Activated naive CD4-positive, alpha-beta T cell treated with anti-CD3 and anti-CD28 coated beads, Interleukin-2, amount 10 ng/mL, durations not matched to agents 7 days and 5 days (primary cell): ENCODE results near the gene CISD3.
A peak's percentile ranks its signal among the peaks of the same experiment; 100 is the strongest.
"Not testable (repeated sequence)": the region's sequence is repeated elsewhere in the genome, so short reads cannot be mapped to it uniquely, and the experiment has no call there.

Experiments
- CTCF ChIA-PET: fragments of 350-600 bp; sonication (Branson Sonifier 250); formaldehyde crosslinking; loops from one replicate; lab custom pipeline; 2021; ENCODE audit warnings: antibody characterized with exemption; lab: Charles Lee
- DNase-seq: peaks from one replicate; pipeline ENCODE4 v3.0.0-alpha.2; 2020
- H3K27ac Mint-ChIP-seq: one replicate; pipeline ENCODE4 v1.8.0; 2021; ENCODE audit warnings: mild to moderate bottlenecking, moderate library complexity, mixed read lengths
- H3K27me3 Mint-ChIP-seq: one replicate; pipeline ENCODE4 v1.8.0; 2021; ENCODE audit warnings: mild to moderate bottlenecking, mixed read lengths
- H3K36me3 Mint-ChIP-seq: one replicate; pipeline ENCODE4 v1.8.0; 2021; ENCODE audit warnings: mixed read lengths
- H3K4me1 Mint-ChIP-seq: one replicate; pipeline ENCODE4 v1.8.0; 2021; ENCODE audit warnings: mixed read lengths
- H3K4me3 Mint-ChIP-seq: one replicate; pipeline ENCODE4 v1.8.0; 2021; ENCODE audit warnings: mild to moderate bottlenecking, moderate library complexity, mixed read lengths
- H3K9me3 Mint-ChIP-seq: one replicate; pipeline ENCODE4 v1.8.0; 2021; ENCODE audit warnings: mixed read lengths

Gene CISD3

DNA sequence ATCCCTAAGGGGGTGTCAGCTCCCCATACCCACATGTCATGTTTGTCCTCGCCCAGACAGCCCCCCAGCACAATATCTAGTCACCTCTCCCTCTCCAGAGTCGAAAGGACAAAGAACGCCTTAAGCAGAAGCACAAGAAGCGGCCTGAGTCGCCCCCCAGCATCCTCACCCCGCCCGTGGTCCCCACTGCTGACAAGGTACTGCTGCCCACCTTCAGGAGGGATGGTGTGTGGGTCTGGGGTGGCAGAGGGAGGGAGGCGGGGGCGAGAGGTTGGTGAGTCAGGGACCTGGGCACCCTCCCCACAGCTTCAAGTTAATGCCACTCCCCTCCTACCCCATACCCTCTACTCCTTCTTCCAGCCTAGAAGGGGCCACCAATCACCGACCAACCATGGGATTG lies 17.5 kb upstream of the CISD3 start:
- Mint-ChIP-seq H3K36me3 (peaks cover 63% of the 10 kb centered on the region), H3K27ac (no peak overlapping the region), H3K4me1 (peaks cover 64% of the 10 kb centered on the region), H3K27me3 (no peaks in the 10 kb centered on the region), H3K9me3 (no peaks in the 10 kb centered on the region), H3K4me3 (no peak overlapping the region)
- DNase-seq: no peak
- CTCF ChIA-PET: no interaction called here

DNA sequence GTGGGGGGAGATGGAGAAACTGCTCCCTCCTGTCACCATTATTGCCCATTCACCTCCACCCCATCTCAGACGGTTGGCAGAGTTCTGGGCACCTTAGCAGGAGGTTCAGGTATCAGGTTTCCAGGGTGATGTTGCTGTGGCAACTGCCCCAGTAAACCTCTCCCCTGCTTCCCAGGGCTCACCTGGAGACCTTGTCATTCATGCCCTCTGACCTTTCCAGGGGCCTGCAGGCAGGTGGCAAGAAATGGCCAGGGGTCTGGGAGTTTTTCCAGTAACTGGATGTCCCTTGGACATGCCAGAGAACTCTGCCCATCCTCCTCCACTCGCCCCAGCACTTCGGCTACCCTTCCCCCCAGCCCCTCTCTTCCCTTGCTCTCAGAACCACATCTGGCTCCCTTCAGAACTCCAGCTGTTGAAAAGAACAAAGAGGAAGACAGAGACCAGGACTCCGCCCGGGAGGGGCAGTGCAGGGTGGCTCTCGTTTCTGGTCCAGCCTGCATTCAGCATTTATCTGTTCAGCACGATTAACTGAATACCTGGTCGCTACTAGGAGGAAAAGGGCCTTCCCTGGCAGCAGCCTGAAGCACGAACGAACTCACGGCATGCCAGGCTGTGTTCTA lies 16.6 kb upstream of the CISD3 start:
- Mint-ChIP-seq H3K4me1 (peaks cover 58% of the 10 kb centered on the region), H3K4me3 (no peak overlapping the region), H3K27ac (peak overlapping the region; percentile 7), H3K36me3 (peaks cover 67% of the 10 kb centered on the region), H3K9me3 (no peaks in the 10 kb centered on the region), H3K27me3 (no peaks in the 10 kb centered on the region)
- CTCF ChIA-PET: no interaction called here
- no peak for DNase-seq

GRCh38 chr17:38715216-38715943 lies 14.8 kb upstream of the CISD3 start:
- Mint-ChIP-seq H3K27ac (no peak overlapping the region), H3K36me3 (peaks cover 59% of the 10 kb centered on the region), H3K9me3 (no peaks in the 10 kb centered on the region), H3K27me3 (no peaks in the 10 kb centered on the region), H3K4me3 (no peak overlapping the region), H3K4me1 (peaks cover 49% of the 10 kb centered on the region)
- CTCF ChIA-PET: interaction anchor here (2.6 kb wide), 1 partner anchor 19 kb away, joined by 13 read pairs; no protein-coding TSS in a partner anchor
- no peak for DNase-seq

- Mint-ChIP-seq H3K9me3 (no peaks in the 10 kb centered on the region), H3K27ac (no peak overlapping the region), H3K36me3 (peaks cover 60% of the 10 kb centered on the region), H3K27me3 (no peaks in the 10 kb centered on the region), H3K4me1 (peaks cover 45% of the 10 kb centered on the region), H3K4me3 (no peak overlapping the region)
- CTCF ChIA-PET: interaction anchor here (0.7 to 2.6 kb wide), 3 partner anchors 9 to 18 kb away, joined by 3 to 13 read pairs (median 5); partner anchors contain the start of gene CISD3
- DNase-seq: no peak
These were observed 13.7 kb upstream of the CISD3 start for GRCh38 chr17:38716368-38717005.

- no peaks in the 10 kb centered on the region for H3K9me3 Mint-ChIP-seq
- no peak for DNase-seq
- peaks cover 40% of the 10 kb centered on the region for H3K4me1 Mint-ChIP-seq
- no peaks in the 10 kb centered on the region for H3K27me3 Mint-ChIP-seq
- peaks cover 57% of the 10 kb centered on the region for H3K36me3 Mint-ChIP-seq
- H3K27ac Mint-ChIP-seq: no peak overlapping the region
- CTCF ChIA-PET: interaction anchor here (0.7 to 1.2 kb wide), 2 partner anchors 10 to 14 kb away, joined by 3 to 5 read pairs; partner anchors contain the start of gene CISD3
- no peak overlapping the region for H3K4me3 Mint-ChIP-seq
These were observed 12.9 kb upstream of the CISD3 start for GRCh38 chr17:38717139-38717745.

- CTCF ChIA-PET: no interaction called here
- DNase-seq: no peak
- Mint-ChIP-seq H3K4me1 (peaks cover 33% of the 10 kb centered on the region), H3K36me3 (peaks cover 60% of the 10 kb centered on the region), H3K4me3 (no peak overlapping the region), H3K27me3 (no peaks in the 10 kb centered on the region), H3K27ac (no peak overlapping the region), H3K9me3 (no peaks in the 10 kb centered on the region)
These were observed 10.7 kb upstream of the CISD3 start for GRCh38 chr17:38719289-38719942.

DNA sequence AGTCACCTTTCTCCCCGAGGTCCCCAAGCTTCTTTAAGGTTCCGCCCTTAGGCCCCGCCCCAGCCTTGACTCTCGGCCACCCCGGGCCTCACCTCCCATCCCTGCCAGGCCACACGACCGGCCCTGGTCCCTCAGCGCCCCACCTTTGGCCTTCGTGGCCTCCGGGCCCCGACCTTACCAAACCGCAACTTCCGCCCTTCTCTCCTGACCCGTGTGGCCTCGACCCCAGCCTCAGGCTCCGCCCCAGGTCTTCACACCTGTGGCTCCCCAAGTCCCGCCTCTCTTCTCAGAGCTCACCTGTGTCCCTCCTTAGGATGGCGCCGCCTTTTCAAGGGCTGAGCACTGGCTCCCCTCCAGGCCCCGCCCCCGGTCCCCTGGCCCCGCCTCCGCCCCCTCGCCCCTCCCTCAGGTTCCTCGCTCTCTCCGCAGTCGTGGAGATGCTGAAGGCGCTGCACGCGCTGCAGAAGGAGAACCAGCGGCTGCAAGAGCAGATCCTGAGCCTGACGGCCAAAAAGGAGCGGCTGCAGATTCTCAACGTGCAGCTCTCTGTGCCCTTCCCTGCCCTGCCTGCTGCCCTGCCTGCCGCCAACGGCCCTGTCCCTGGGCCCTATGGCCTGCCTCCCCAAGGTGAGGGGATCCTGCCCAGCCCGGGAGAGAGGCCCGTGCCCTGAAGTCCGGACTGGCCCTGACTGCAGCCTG lies 10.0 kb upstream of the CISD3 start:
- Mint-ChIP-seq H3K36me3 (peaks cover 61% of the 10 kb centered on the region), H3K9me3 (no peaks in the 10 kb centered on the region), H3K4me1 (peaks cover 33% of the 10 kb centered on the region), H3K27ac (peak overlapping the region; percentile 17), H3K4me3 (no peak overlapping the region), H3K27me3 (no peaks in the 10 kb centered on the region)
- DNase-seq: no peak
- CTCF ChIA-PET: interaction anchor here (1.0 kb wide), 1 partner anchor 14 kb away, joined by 4 read pairs; no protein-coding TSS in a partner anchor

GRCh38 chr17:38720941-38721340 lies 9.2 kb upstream of the CISD3 start:
- CTCF ChIA-PET: interaction anchor here (1.0 kb wide), 1 partner anchor 14 kb away, joined by 4 read pairs; no protein-coding TSS in a partner anchor
- Mint-ChIP-seq H3K4me1 (peaks cover 33% of the 10 kb centered on the region), H3K36me3 (peaks cover 58% of the 10 kb centered on the region), H3K27me3 (no peaks in the 10 kb centered on the region), H3K27ac (no peak overlapping the region), H3K4me3 (no peak overlapping the region), H3K9me3 (no peaks in the 10 kb centered on the region)
- DNase-seq: no peak

DNA sequence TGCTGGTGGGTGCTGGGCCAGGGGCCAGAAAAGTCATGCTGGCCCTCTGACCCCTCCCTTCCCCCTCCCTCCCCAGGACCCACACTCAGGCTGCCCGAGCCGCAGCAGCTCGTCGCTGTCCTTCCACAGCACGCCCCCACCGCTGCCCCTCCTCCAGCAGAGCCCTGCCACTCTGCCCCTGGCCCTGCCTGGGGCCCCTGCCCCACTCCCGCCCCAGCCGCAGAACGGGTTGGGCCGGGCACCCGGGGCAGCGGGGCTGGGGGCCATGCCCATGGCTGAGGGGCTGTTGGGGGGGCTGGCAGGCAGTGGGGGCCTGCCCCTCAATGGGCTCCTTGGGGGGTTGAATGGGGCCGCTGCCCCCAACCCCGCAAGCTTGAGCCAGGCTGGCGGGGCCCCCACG lies 8.3 kb upstream of the CISD3 start:
- no peak overlapping the region for H3K4me3 Mint-ChIP-seq
- no peaks in the 10 kb centered on the region for H3K27me3 Mint-ChIP-seq
- peaks cover 40% of the 10 kb centered on the region for H3K4me1 Mint-ChIP-seq
- CTCF ChIA-PET: interaction anchor here (1.2 kb wide), 1 partner anchor 261 kb away, joined by 3 read pairs; no protein-coding TSS in a partner anchor
- peaks cover 56% of the 10 kb centered on the region for H3K36me3 Mint-ChIP-seq
- no peak overlapping the region for H3K27ac Mint-ChIP-seq
- no peaks in the 10 kb centered on the region for H3K9me3 Mint-ChIP-seq
- DNase-seq: no peak

- CTCF ChIA-PET: interaction anchor here (0.6 to 0.8 kb wide), 2 partner anchors 48 to 1947 kb away, joined by 3 read pairs; no protein-coding TSS in a partner anchor
- no peak for DNase-seq
- no peak overlapping the region for H3K27ac Mint-ChIP-seq
- no peaks in the 10 kb centered on the region for H3K9me3 Mint-ChIP-seq
- no peak overlapping the region for H3K4me3 Mint-ChIP-seq
- no peaks in the 10 kb centered on the region for H3K27me3 Mint-ChIP-seq
- H3K4me1 Mint-ChIP-seq: peaks cover 60% of the 10 kb centered on the region
- peaks cover 47% of the 10 kb centered on the region for H3K36me3 Mint-ChIP-seq
These were observed 5.7 kb upstream of the CISD3 start for GRCh38 chr17:38724337-38724988.

DNA sequence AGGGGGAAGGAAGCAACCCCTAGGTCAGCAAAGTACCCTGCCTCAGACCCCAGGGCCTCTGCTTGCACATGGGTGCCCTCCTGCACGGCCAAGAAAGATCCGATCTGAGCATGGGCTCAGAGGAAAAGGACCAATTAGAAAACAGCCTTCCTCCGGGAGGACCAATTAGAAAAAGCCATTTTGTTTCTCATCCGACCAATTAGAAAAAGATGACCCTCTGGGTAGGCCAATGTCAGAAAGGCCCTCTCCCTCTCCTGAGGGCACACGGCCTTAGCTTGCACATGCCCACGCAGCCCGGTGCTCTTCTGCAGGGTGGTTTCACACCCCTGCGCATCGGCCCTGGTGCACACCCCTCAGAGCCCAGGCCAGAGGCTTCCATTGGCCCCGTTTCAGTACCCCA lies 5.1 kb upstream of the CISD3 start:
- H3K27me3 Mint-ChIP-seq: no peaks in the 10 kb centered on the region
- H3K4me3 Mint-ChIP-seq: no peak overlapping the region
- no peaks in the 10 kb centered on the region for H3K9me3 Mint-ChIP-seq
- DNase-seq: no peak
- H3K27ac Mint-ChIP-seq: peak overlapping the region; percentile 62
- peaks cover 59% of the 10 kb centered on the region for H3K4me1 Mint-ChIP-seq
- CTCF ChIA-PET: no interaction called here
- H3K36me3 Mint-ChIP-seq: peaks cover 48% of the 10 kb centered on the region

GRCh38 chr17:38726145-38726544 lies 4.0 kb upstream of the CISD3 start:
- H3K27me3 Mint-ChIP-seq, H3K4me3 Mint-ChIP-seq, H3K9me3 Mint-ChIP-seq, DNase-seq: not testable (repeated sequence)
- CTCF ChIA-PET: interaction anchor here (2.0 kb wide), 1 partner anchor 49 kb away, joined by 4 read pairs; no protein-coding TSS in a partner anchor
- Mint-ChIP-seq H3K27ac (peak overlapping the region; percentile 82), H3K36me3 (peaks cover 43% of the 10 kb centered on the region), H3K4me1 (peaks cover 62% of the 10 kb centered on the region)
